HUES64 (cell line): Measurements from ENCODE around the gene LZTR1.
"Not testable (repeated sequence)": the region's sequence is repeated elsewhere in the genome, so short reads cannot be mapped to it uniquely, and the experiment has no call there.

ENCODE experiments used
- H3K27ac ChIP-seq: 2 replicates; pipeline ENCODE4 v1.7.0; 2013; ENCODE audit warnings: low read depth, low read length, inconsistent platforms
- H3K27me3 ChIP-seq: 2 replicates; pipeline ENCODE4 v1.6.1; 2013; ENCODE audit warnings: mild to moderate bottlenecking, low read length; ENCODE audit not compliant: insufficient read depth
- H3K36me3 ChIP-seq: 2 replicates; pipeline ENCODE4 v1.6.1; 2013; ENCODE audit warnings: mild to moderate bottlenecking, low read length; ENCODE audit not compliant: insufficient read depth
- H3K4me1 ChIP-seq: 2 replicates; pipeline ENCODE4 v1.6.1; 2013; ENCODE audit warnings: mild to moderate bottlenecking, low read length, moderate library complexity; ENCODE audit not compliant: insufficient read depth
- H3K4me3 ChIP-seq: 2 replicates; pipeline ENCODE4 v1.5.1; 2013; ENCODE audit warnings: mild to moderate bottlenecking, low read length, moderate library complexity
- H3K9ac ChIP-seq: 2 replicates; pipeline ENCODE4 v1.6.1; 2013; ENCODE audit warnings: mild to moderate bottlenecking, low read depth, low read length
- H3K9me3 ChIP-seq: 2 replicates; pipeline ENCODE4 v1.6.1; 2013; ENCODE audit warnings: low read depth, low read length; ENCODE audit not compliant: insufficient read depth
- WGBS: fragments of 150-250, 120-280 bp; methylation state at CpG from one replicate; pipeline ENCODE4 v1.1.7; 2013; ENCODE audit warnings: missing lambda C conversion rate; 5-methylcytosine and 5-hydroxymethylcytosine counted together

Gene LZTR1

GRCh38 chr22:21001601-21002325 lies 19.7 kb downstream of the LZTR1 start, which contains the start of gene THAP7:
Gene THAP7 (minus strand): TSS chr22:21002118. CDS start chr22:21001911, 207 bp downstream.
- Histone ChIP-seq H3K36me3 (peaks cover 20% of the 10 kb centered on the region), H3K4me1 (no peaks in the 10 kb centered on the region), H3K27me3 (no peaks in the 10 kb centered on the region), H3K9me3 (no peaks in the 10 kb centered on the region), H3K4me3 (peak within 1 kb of the TSS; percentile 100), H3K27ac (peak within 1 kb of the TSS; percentile 90), H3K9ac (peak within 1 kb of the TSS; percentile 95)
- under 1% methylated on average over 83 of the region's 83 CpGs for WGBS

GRCh38 chr22:21003782-21004181 lies 21.7 kb downstream of the LZTR1 start:
- H3K27ac ChIP-seq = no peak overlapping the region
- no peaks in the 10 kb centered on the region for H3K4me1 ChIP-seq
- no peak overlapping the region for H3K9ac ChIP-seq
- no peaks in the 10 kb centered on the region for H3K27me3 ChIP-seq
- no peak overlapping the region for H3K4me3 ChIP-seq
- WGBS = 85% methylated on average over 4 of the region's 4 CpGs
- no peaks in the 10 kb centered on the region for H3K9me3 ChIP-seq
- H3K36me3 ChIP-seq = peaks cover 21% of the 10 kb centered on the region

GRCh38 chr22:21009208-21009607 lies 27.1 kb downstream of the LZTR1 start:
- not testable (repeated sequence) for H3K9me3 ChIP-seq, H3K36me3 ChIP-seq, H3K27me3 ChIP-seq, H3K9ac ChIP-seq, H3K4me3 ChIP-seq, H3K27ac ChIP-seq
- 87% methylated on average over 13 of the region's 13 CpGs for WGBS
- peaks cover 12% of the 10 kb centered on the region for H3K4me1 ChIP-seq

GRCh38 chr22:21009638-21010425 lies 27.7 kb downstream of the LZTR1 start:
- peak overlapping the region; percentile 63; the same call in 1 of the 2 replicates for H3K27ac ChIP-seq
- 73% methylated on average over 10 of the region's 10 CpGs for WGBS
- no peak overlapping the region for H3K4me3 ChIP-seq
- H3K9me3 ChIP-seq = no peaks in the 10 kb centered on the region
- H3K27me3 ChIP-seq = no peaks in the 10 kb centered on the region
- no peak overlapping the region for H3K9ac ChIP-seq
- H3K4me1 ChIP-seq = peaks cover 13% of the 10 kb centered on the region
- 0 out of 2 replicates have a peak, but pooled peaks cover 5% of the 10 kb centered on the region for H3K36me3 ChIP-seq

GRCh38 chr22:21010426-21011113 lies 28.5 kb downstream of the LZTR1 start:
- H3K27ac ChIP-seq = peak overlapping the region; percentile 63; the same call in 1 of the 2 replicates
- H3K27me3 ChIP-seq = no peaks in the 10 kb centered on the region
- peaks cover 18% of the 10 kb centered on the region for H3K4me1 ChIP-seq
- no peak overlapping the region for H3K9ac ChIP-seq
- no peak overlapping the region for H3K4me3 ChIP-seq
- H3K36me3 ChIP-seq = 0 out of 2 replicates have a peak, but pooled peaks cover 5% of the 10 kb centered on the region
- WGBS = 75% methylated on average over 3 of the region's 3 CpGs
- no peaks in the 10 kb centered on the region for H3K9me3 ChIP-seq

- Histone ChIP-seq H3K36me3 (0 out of 2 replicates have a peak, but pooled peaks cover 5% of the 10 kb centered on the region), H3K27me3 (no peaks in the 10 kb centered on the region), H3K9ac (no peak overlapping the region), H3K27ac (no peak overlapping the region), H3K4me3 (peak overlapping the region; percentile 73), H3K9me3 (no peaks in the 10 kb centered on the region), H3K4me1 (peaks cover 18% of the 10 kb centered on the region)
- WGBS = 90% methylated on average over 14 of the region's 14 CpGs
These were observed 30.6 kb downstream of the LZTR1 start for GRCh38 chr22:21012446-21013407.

GRCh38 chr22:21013657-21014201 lies 31.6 kb downstream of the LZTR1 start:
- H3K36me3 ChIP-seq = 0 out of 2 replicates have a peak, but pooled peaks cover 3% of the 10 kb centered on the region
- H3K27me3 ChIP-seq = no peaks in the 10 kb centered on the region
- H3K9me3 ChIP-seq = no peaks in the 10 kb centered on the region
- H3K4me3 ChIP-seq = peak overlapping the region; percentile 73
- WGBS = 2% methylated on average over 23 of the region's 24 CpGs
- peak overlapping the region; percentile 62; the same call in 1 of the 2 replicates for H3K27ac ChIP-seq
- peaks cover 18% of the 10 kb centered on the region for H3K4me1 ChIP-seq
- peak overlapping the region; percentile 46; the same call in 1 of the 2 replicates for H3K9ac ChIP-seq

GRCh38 chr22:21014202-21014725 lies 32.2 kb downstream of the LZTR1 start:
- Histone ChIP-seq H3K27me3 (no peaks in the 10 kb centered on the region), H3K27ac (peak overlapping the region; percentile 62; the same call in 1 of the 2 replicates), H3K36me3 (no peaks in the 10 kb centered on the region), H3K4me1 (peaks cover 18% of the 10 kb centered on the region), H3K9me3 (no peaks in the 10 kb centered on the region), H3K4me3 (peak overlapping the region; percentile 73), H3K9ac (peak overlapping the region; percentile 46; the same call in 1 of the 2 replicates)
- 2% methylated on average over 40 of the region's 40 CpGs for WGBS

- peak within 1 kb of the TSS; percentile 62 for H3K27ac ChIP-seq
- peak within 1 kb of the TSS; percentile 73 for H3K4me3 ChIP-seq
- peak within 1 kb of the TSS; percentile 46; the same call in 1 of the 2 replicates for H3K9ac ChIP-seq
- H3K4me1 ChIP-seq = peaks cover 15% of the 10 kb centered on the region
- WGBS = 44% methylated on average over 12 of the region's 12 CpGs
- no peaks in the 10 kb centered on the region for H3K9me3 ChIP-seq
- H3K36me3 ChIP-seq = no peaks in the 10 kb centered on the region
- no peaks in the 10 kb centered on the region for H3K27me3 ChIP-seq
These were observed 32.8 kb downstream of the LZTR1 start, which contains the start of gene P2RX6 for GRCh38 chr22:21014726-21015465. Gene P2RX6 (plus strand): TSS chr22:21015165. CDS start chr22:21015175, 10 bp downstream.
